BLaER1 treated with 17β-estradiol and CSF1 and Interleukin-3, amounts not matched to agents 10 nM and 100 nM (cell line): Measurements from ENCODE around the gene TSTD1.

Source experiments
- H3K27ac ChIP-seq, 11 experiments: shearing (Covaris generic); formaldehyde crosslinking; 2 replicates each; pipeline ENCODE4 v1.8.1; 2022
- H3K27me3 ChIP-seq, 11 experiments: shearing (Covaris generic); formaldehyde crosslinking; 2 replicates each; pipeline ENCODE4 v1.8.1; 2022
- H3K36me3 ChIP-seq, 11 experiments: shearing (Covaris generic); formaldehyde crosslinking; 2 replicates each; pipeline ENCODE4 v1.8.1; 2022
- H3K4me1 ChIP-seq, 10 experiments: shearing (Covaris generic); formaldehyde crosslinking; 2 replicates each; pipeline ENCODE4 v1.8.1; 2022
- H3K4me2 ChIP-seq, 11 experiments: shearing (Covaris generic); formaldehyde crosslinking; 2 replicates each; pipeline ENCODE4 v1.8.1; 2022
- H3K4me3 ChIP-seq, 10 experiments: shearing (Covaris generic); formaldehyde crosslinking; 2 replicates each; pipeline ENCODE4 v1.8.1; 2022
- H3K9ac ChIP-seq, 11 experiments: shearing (Covaris generic); formaldehyde crosslinking; 2 replicates each; pipeline ENCODE4 v1.8.1; 2022
- H3K9me3 ChIP-seq, 11 experiments: shearing (Covaris generic); formaldehyde crosslinking; replicated peaks in 1 of 11; 2 replicates each; pipeline ENCODE4 v1.8.1; 2022
- H4K20me1 ChIP-seq, 11 experiments: shearing (Covaris generic); formaldehyde crosslinking; 2 replicates each; pipeline ENCODE4 v1.8.1; 2022
- Cebpa-rat ChIP-seq, 11 experiments: shearing (Covaris generic); IDR thresholded peaks; 2 replicates each; pipeline ENCODE4 v1.8.1; 2022

TSTD1 gene

GRCh38 chr1:161038523-161039153, at the start of gene TSTD1:
Gene TSTD1, minus strand, starts transcription at chr1:161038964. Its CDS starts 75 bp downstream, at chr1:161038889.
- TF ChIP-seq Cebpa-rat (IDR thresholded peaks at IDR 0.05) = no peak
- H3K4me1 ChIP-seq = peaks cover 64 to 87% (median 75%) of the 10 kb centered on the region in 10 experiments
- peak within 1 kb of the TSS; percentile 76 to 88 (median 83) for H3K9ac ChIP-seq
- H3K27me3 ChIP-seq = no peaks in the 10 kb centered on the region
- peaks cover 0 to 27% (median 7%) of the 10 kb centered on the region in 11 experiments; a peak in 9 of 22 replicates for H4K20me1 ChIP-seq
- H3K9me3 ChIP-seq = no peaks in the 10 kb centered on the region
- peaks cover 41 to 61% (median 45%) of the 10 kb centered on the region in 11 experiments for H3K36me3 ChIP-seq
- H3K27ac ChIP-seq = peak within 1 kb of the TSS; percentile 36 to 89 (median 80); a peak in 21 of 22 replicates
- H3K4me2 ChIP-seq = peak within 1 kb of the TSS; percentile 95 to 99 (median 98)
- H3K4me3 ChIP-seq = peak within 1 kb of the TSS; percentile 66 to 88 (median 74)

- H3K9ac ChIP-seq = no peak overlapping the region; a peak in 1 of 22 replicates
- peaks cover 0 to 89% (median 27%) of the 10 kb centered on the region in 10 experiments; a peak in 13 of 20 replicates for H3K4me1 ChIP-seq
- no peaks in the 10 kb centered on the region for H3K9me3 ChIP-seq
- H3K4me3 ChIP-seq = no peak overlapping the region
- H4K20me1 ChIP-seq = no peaks in the 10 kb centered on the region
- H3K27ac ChIP-seq = peak overlapping the region in 3 of 11 experiments; percentile 19 to 86 (median 79); a peak in 5 of 22 replicates
- no peaks in the 10 kb centered on the region for H3K36me3 ChIP-seq
- peak overlapping the region in 4 of 11 experiments; percentile 6 to 84 (median 74); a peak in 4 of 22 replicates for H3K4me2 ChIP-seq
- TF ChIP-seq Cebpa-rat (IDR thresholded peaks at IDR 0.05) = no peak
- no peaks in the 10 kb centered on the region for H3K27me3 ChIP-seq
Measured at GRCh38 chr1:161086457-161086856, 47.7 kb upstream of the TSTD1 start.

GRCh38 chr1:161085165-161085564, 46.4 kb upstream of the TSTD1 start:
- Histone ChIP-seq H3K36me3 (no peaks in the 10 kb centered on the region), H3K9ac (peak overlapping the region in 4 of 11 experiments; percentile 53 to 66 (median 60); a peak in 6 of 22 replicates), H3K4me1 (peaks cover 0 to 99% (median 27%) of the 10 kb centered on the region in 10 experiments; a peak in 13 of 20 replicates), H3K4me3 (no peak overlapping the region), H4K20me1 (no peaks in the 10 kb centered on the region), H3K27me3 (no peaks in the 10 kb centered on the region), H3K4me2 (peak overlapping the region in 5 of 11 experiments; percentile 69 to 84 (median 75); a peak in 9 of 22 replicates), H3K9me3 (no peaks in the 10 kb centered on the region), H3K27ac (peak overlapping the region in 5 of 11 experiments; percentile 37 to 86 (median 74); a peak in 9 of 22 replicates)
- no peak for TF ChIP-seq Cebpa-rat (IDR thresholded peaks at IDR 0.05)

GRCh38 chr1:161084597-161084988, 45.8 kb upstream of the TSTD1 start:
- H4K20me1 ChIP-seq = no peaks in the 10 kb centered on the region
- no peaks in the 10 kb centered on the region for H3K27me3 ChIP-seq
- peak overlapping the region in 4 of 11 experiments; percentile 53 to 66 (median 60); a peak in 5 of 22 replicates for H3K9ac ChIP-seq
- TF ChIP-seq Cebpa-rat (IDR thresholded peaks at IDR 0.05) = no peak
- H3K4me3 ChIP-seq = no peak overlapping the region
- no peaks in the 10 kb centered on the region for H3K36me3 ChIP-seq
- peak overlapping the region in 5 of 11 experiments; percentile 69 to 84 (median 75); a peak in 10 of 22 replicates for H3K4me2 ChIP-seq
- H3K4me1 ChIP-seq = peaks cover 0 to 99% (median 27%) of the 10 kb centered on the region in 10 experiments; a peak in 13 of 20 replicates
- peak overlapping the region in 5 of 11 experiments; percentile 41 to 86 (median 74); a peak in 9 of 22 replicates for H3K27ac ChIP-seq
- H3K9me3 ChIP-seq = no peaks in the 10 kb centered on the region

- peaks cover 0 to 98% (median 25%) of the 10 kb centered on the region in 10 experiments; a peak in 13 of 20 replicates for H3K4me1 ChIP-seq
- H3K9me3 ChIP-seq = no peaks in the 10 kb centered on the region
- TF ChIP-seq Cebpa-rat (IDR thresholded peaks at IDR 0.05) = peak in 1 of 11 experiments; percentile 7; a peak in 1 of 22 replicates
- H3K4me3 ChIP-seq = peak overlapping the region in 1 of 10 experiments; percentile 38; a peak in 2 of 20 replicates
- H3K4me2 ChIP-seq = peak overlapping the region in 6 of 11 experiments; percentile 41 to 84 (median 74); a peak in 12 of 22 replicates
- H3K27me3 ChIP-seq = no peaks in the 10 kb centered on the region
- no peaks in the 10 kb centered on the region for H3K36me3 ChIP-seq
- H3K9ac ChIP-seq = peak overlapping the region in 6 of 11 experiments; percentile 5 to 66 (median 54); a peak in 8 of 22 replicates
- H4K20me1 ChIP-seq = no peaks in the 10 kb centered on the region
- H3K27ac ChIP-seq = peak overlapping the region in 5 of 11 experiments; percentile 41 to 86 (median 74); a peak in 11 of 22 replicates
Measured at GRCh38 chr1:161083748-161084596, 45.2 kb upstream of the TSTD1 start.

GRCh38 chr1:161082996-161083747, 44.4 kb upstream of the TSTD1 start:
- Histone ChIP-seq H3K27me3 (no peaks in the 10 kb centered on the region), H4K20me1 (no peaks in the 10 kb centered on the region), H3K4me2 (peak overlapping the region in 6 of 11 experiments; percentile 41 to 84 (median 74); a peak in 12 of 22 replicates), H3K9me3 (no peaks in the 10 kb centered on the region), H3K27ac (peak overlapping the region in 5 of 11 experiments; percentile 41 to 86 (median 74); a peak in 11 of 22 replicates), H3K9ac (peak overlapping the region in 6 of 11 experiments; percentile 5 to 66 (median 46); a peak in 7 of 22 replicates), H3K4me1 (peaks cover 0 to 90% (median 22%) of the 10 kb centered on the region in 10 experiments; a peak in 13 of 20 replicates), H3K36me3 (no peaks in the 10 kb centered on the region), H3K4me3 (peak overlapping the region in 1 of 10 experiments; percentile 38; a peak in 1 of 20 replicates)
- peak in 3 of 11 experiments; percentile 56 to 84 (median 77); a peak in 6 of 22 replicates for TF ChIP-seq Cebpa-rat (IDR thresholded peaks at IDR 0.05)

GRCh38 chr1:161082483-161082882, 43.7 kb upstream of the TSTD1 start:
- H4K20me1 ChIP-seq = no peaks in the 10 kb centered on the region
- H3K9me3 ChIP-seq = no peaks in the 10 kb centered on the region
- H3K27me3 ChIP-seq = no peaks in the 10 kb centered on the region
- H3K4me1 ChIP-seq = peaks cover 0 to 83% (median 22%) of the 10 kb centered on the region in 10 experiments; a peak in 13 of 20 replicates
- H3K4me2 ChIP-seq = peak overlapping the region in 5 of 11 experiments; percentile 69 to 84 (median 75); a peak in 10 of 22 replicates
- no peaks in the 10 kb centered on the region for H3K36me3 ChIP-seq
- H3K9ac ChIP-seq = peak overlapping the region in 1 of 11 experiments; percentile 66; a peak in 2 of 22 replicates
- no peak overlapping the region for H3K4me3 ChIP-seq
- no peak for TF ChIP-seq Cebpa-rat (IDR thresholded peaks at IDR 0.05)
- peak overlapping the region in 5 of 11 experiments; percentile 41 to 86 (median 74); a peak in 7 of 22 replicates for H3K27ac ChIP-seq
